MM.1S (cell line): ENCODE data around the gene ABCB9.

Experiments used
- CTCF ChIP-seq: fragments of 300-600 bp; sonication (generic); IDR thresholded peaks from 2 replicates; pipeline ENCODE4 v1.5.1; 2016; ENCODE audit warnings: antibody characterized with exemption, low read length, mixed read lengths
- EZH2 ChIP-seq: fragments of 300-600 bp; sonication (generic); optimal IDR thresholded peaks from 2 replicates; pipeline ENCODE3; 2017; ENCODE audit warnings: low read depth, mild to moderate bottlenecking, antibody characterized with exemption, low read length, mixed read lengths
- EZH2phosphoT487 ChIP-seq: fragments of 300-600 bp; sonication (generic); IDR thresholded peaks from 2 replicates; pipeline ENCODE4 v1.6.1; 2018; ENCODE audit warnings: antibody characterized with exemption, low read length

- TF ChIP-seq CTCF (no peak), EZH2 (no peak), EZH2phosphoT487 (no peak)
Observed at GRCh38 chr12:122982477-122982815, 16.2 kb upstream of the ABCB9 start.
